ENCODE results near the gene AGPAT1.

- TF ChIP-seq CTCF (conservative IDR thresholded peaks at IDR 0.05; ENCODE audit: low read depth in 2 of 2) (no peak), EZH2phosphoT487 (IDR thresholded peaks at IDR 0.05; ENCODE audit: unreplicated experiment) (no peak), EZH2 (IDR thresholded peaks at IDR 0.05; ENCODE audit: low read depth, unreplicated experiment) (no peak), POLR2AphosphoS5 (IDR thresholded peaks at IDR 0.05; ENCODE audit: low read depth) (no peak), REST (IDR thresholded peaks at IDR 0.05; ENCODE audit: unreplicated experiment) (no peak)
Observed at GRCh38 chr6:32146287-32146686, 29.6 kb downstream of the AGPAT1 start.

Measured in GM23338 (cell line).